ENCODE measurements around the gene RGS13. TPM values are rescaled to one million over a fixed set of nuclear protein-coding genes. Genes with fewer than 3 reads are reported as not detected.
A peak's percentile ranks its signal among the peaks of the same experiment; 100 is the strongest.

RGS13 gene
- total RNA-seq, 3 donors from 2014 or later = 0.29 to 3.2 (median 0.33) TPM

DNA sequence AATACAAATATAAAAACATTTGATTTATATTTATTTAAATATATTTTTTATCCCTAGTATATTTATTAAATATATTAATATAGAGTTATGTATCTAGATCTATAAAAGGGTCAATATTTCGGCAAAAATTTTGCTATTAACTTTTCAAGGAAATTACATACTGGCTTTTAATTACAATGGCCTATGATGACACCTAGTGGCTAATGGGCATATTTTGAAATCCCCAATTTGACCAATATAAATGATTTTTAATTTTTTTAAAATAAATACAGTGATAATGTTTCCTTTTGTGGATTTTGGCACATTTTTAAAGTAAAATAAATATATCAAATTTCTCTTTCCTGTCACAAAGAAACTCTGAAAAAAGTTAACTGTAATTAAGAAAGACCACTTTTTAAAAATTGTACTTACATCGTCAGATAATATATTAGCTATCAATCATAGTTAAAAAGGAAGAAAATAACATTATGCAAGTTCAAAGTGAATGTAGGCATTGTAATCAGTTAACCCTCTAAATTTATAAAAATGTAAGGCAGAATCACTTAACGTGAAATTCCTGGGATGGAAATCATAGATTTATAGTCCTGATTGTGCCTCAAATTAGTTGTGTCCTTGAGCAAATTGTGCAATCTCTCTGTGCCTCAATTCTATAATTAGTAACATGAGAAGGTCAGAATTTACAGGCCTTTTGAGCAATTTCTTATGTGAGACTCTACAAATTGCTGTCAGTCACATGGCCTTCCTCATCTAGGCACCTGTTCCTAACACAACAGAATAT, 25.6 kb upstream of the RGS13 start:
- DNase-seq (ENCODE audit: low spot score in 2 of 2) = no peak
- Histone ChIP-seq H3K4me3 (no peak overlapping the region), H3K9me3 (no peaks in the 10 kb centered on the region), H3K27me3 (no peaks in the 10 kb centered on the region), H3K4me1 (no peaks in the 10 kb centered on the region), H3K36me3 (no peaks in the 10 kb centered on the region), H3K27ac (no peak overlapping the region)
- intact Hi-C loops (cut with DNase I; ENCODE audit: low total_unique reads) = no loop called here
- TF ChIP-seq, protein P1, sequence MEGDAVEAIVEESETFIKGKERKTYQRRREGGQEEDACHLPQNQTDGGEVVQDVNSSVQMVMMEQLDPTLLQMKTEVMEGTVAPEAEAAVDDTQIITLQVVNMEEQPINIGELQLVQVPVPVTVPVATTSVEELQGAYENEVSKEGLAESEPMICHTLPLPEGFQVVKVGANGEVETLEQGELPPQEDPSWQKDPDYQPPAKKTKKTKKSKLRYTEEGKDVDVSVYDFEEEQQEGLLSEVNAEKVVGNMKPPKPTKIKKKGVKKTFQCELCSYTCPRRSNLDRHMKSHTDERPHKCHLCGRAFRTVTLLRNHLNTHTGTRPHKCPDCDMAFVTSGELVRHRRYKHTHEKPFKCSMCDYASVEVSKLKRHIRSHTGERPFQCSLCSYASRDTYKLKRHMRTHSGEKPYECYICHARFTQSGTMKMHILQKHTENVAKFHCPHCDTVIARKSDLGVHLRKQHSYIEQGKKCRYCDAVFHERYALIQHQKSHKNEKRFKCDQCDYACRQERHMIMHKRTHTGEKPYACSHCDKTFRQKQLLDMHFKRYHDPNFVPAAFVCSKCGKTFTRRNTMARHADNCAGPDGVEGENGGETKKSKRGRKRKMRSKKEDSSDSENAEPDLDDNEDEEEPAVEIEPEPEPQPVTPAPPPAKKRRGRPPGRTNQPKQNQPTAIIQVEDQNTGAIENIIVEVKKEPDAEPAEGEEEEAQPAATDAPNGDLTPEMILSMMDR (IDR thresholded peaks at IDR 0.05) = peak; percentile 48 to 67 (median 52)
- TF ChIP-seq POLR2AphosphoS5 (IDR thresholded peaks at IDR 0.05) = no peak

DNA sequence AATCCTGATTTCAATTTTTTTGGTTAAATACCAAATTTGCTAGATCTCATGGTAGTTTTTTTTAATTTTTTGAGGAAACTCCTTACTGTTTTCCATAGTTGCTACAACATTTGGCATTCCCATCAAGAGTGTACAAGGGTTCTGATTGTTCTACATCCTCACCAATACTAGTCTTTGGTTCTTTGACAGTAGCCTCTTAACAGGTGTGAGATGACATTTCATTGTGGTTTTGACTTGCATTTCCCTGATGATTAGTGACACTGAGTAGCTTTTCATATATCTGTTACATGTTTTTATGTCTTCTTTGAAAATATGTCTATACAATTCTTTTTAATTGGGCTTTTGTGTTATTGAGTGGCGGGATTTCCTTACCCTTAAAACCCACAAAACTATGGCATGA, 20.9 kb upstream of the RGS13 start:
- H3K27ac ChIP-seq = no peak overlapping the region
- no peaks in the 10 kb centered on the region for H3K4me1 ChIP-seq
- H3K27me3 ChIP-seq = no peaks in the 10 kb centered on the region
- no peak for TF ChIP-seq POLR2A (IDR thresholded peaks at IDR 0.05)
- TF ChIP-seq, protein P1 (IDR thresholded peaks at IDR 0.05) = no peak
- TF ChIP-seq POLR2AphosphoS5 (IDR thresholded peaks at IDR 0.05) = no peak
- no peaks in the 10 kb centered on the region for H3K36me3 ChIP-seq
- DNase-seq (ENCODE audit: low spot score in 2 of 2) = no peak
- intact Hi-C loops (cut with DNase I; ENCODE audit: low total_unique reads) = no loop called here
- H3K9me3 ChIP-seq = no peaks in the 10 kb centered on the region
- no peak overlapping the region for H3K4me3 ChIP-seq

DNA sequence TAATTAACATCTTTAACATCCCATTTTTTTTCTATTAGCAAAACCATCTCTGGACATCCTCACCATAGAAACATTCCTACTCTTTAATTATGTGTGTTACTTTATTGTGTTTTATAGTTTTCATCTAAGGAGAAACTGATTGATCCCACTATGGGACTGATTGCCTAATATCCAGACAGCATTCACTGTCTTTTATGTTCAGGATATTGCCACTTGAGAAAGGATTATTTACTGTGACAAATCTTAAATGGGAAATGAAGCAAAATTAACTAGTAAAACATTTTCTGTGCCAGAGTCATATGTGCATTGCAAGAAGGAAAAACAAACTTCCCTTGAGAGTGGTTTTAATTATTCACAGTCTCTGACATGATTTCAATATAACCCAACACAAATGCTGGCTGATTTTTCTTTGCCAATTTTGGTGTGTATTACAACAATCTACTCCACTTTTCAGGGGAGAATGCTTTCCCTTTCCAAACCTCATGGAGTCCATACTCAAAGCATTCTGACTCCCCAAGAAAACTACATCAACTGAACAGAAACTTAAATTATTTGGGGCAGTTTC, 15.8 kb upstream of the RGS13 start:
- no peaks in the 10 kb centered on the region for H3K27me3 ChIP-seq
- H3K9me3 ChIP-seq = no peaks in the 10 kb centered on the region
- DNase-seq (ENCODE audit: low spot score in 2 of 2) = no peak
- intact Hi-C loops (cut with DNase I; ENCODE audit: low total_unique reads) = no loop called here
- H3K27ac ChIP-seq = no peak overlapping the region
- no peak overlapping the region for H3K4me3 ChIP-seq
- no peaks in the 10 kb centered on the region for H3K36me3 ChIP-seq
- H3K4me1 ChIP-seq = no peaks in the 10 kb centered on the region
- TF ChIP-seq POLR2A (IDR thresholded peaks at IDR 0.05) (no peak), POLR2AphosphoS5 (IDR thresholded peaks at IDR 0.05) (no peak)
- TF ChIP-seq, protein P1 (IDR thresholded peaks at IDR 0.05) = no peak

DNA sequence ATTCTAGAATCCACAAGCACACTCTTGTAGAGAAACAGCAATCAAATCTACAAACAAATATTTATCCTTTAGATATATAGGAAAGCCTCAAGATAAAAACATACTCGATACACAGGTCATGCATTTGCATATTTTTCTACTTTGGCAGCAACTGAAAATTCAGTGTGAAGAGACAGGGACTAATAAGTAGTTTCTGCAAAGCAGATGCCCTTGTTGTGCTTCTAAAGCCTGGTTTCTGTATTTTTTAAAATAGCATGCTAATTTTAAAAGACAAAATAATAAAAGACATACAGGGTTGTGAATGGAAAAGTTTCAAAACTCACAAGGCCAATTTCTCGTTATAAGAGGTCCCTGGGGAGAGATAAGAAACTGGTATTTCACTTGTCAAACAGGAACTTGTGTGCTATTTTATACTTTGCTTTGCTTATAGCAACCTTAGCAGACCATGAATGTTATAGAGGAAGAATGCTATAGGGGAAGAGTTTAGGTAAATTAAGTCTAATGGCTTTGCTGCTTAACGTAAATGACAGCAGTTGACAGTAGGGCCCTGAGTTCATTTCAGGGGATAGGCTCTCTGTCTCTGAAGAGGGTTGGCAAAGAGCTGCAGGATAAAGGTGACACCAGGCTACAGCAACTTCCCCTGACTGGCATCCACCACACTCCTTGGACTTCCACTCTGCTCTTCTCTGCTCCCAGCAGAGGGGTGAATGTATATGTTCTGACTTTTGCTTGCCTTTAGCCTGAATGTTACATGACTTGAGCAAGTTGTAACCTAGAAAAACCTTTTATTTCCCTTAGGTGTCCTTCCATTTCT, 9.4 kb upstream of the RGS13 start:
- Histone ChIP-seq H3K27me3 (no peaks in the 10 kb centered on the region), H3K36me3 (no peaks in the 10 kb centered on the region), H3K4me1 (no peaks in the 10 kb centered on the region), H3K4me3 (no peak overlapping the region), H3K27ac (no peak overlapping the region), H3K9me3 (no peaks in the 10 kb centered on the region)
- no peak for DNase-seq (ENCODE audit: low spot score in 2 of 2)
- intact Hi-C loops (cut with DNase I; ENCODE audit: low total_unique reads) = no loop called here
- TF ChIP-seq, protein P1 (IDR thresholded peaks at IDR 0.05) = no peak

DNA sequence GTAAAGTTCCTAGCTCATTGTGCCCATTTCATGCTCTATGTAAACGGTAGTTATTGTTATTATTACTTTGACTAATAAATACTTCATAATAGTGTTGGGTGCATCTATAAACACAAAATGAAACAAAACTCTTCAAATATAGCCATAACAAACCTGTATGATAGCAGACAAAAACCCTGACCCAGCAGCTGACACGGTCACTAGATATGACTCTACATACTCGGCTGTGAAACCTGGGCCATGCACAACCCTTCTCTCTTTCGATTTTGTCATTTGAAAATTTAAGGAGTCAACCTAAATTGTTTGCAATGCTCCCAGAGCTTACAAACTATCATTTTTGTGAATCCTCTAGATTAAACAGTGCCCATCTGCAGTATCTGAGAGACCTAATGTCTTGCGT, 8.0 kb upstream of the RGS13 start:
- Histone ChIP-seq H3K36me3 (no peaks in the 10 kb centered on the region), H3K27me3 (no peaks in the 10 kb centered on the region), H3K4me1 (no peaks in the 10 kb centered on the region), H3K9me3 (no peaks in the 10 kb centered on the region), H3K27ac (no peak overlapping the region), H3K4me3 (no peak overlapping the region)
- intact Hi-C loops (cut with DNase I; ENCODE audit: low total_unique reads) = no loop called here
- TF ChIP-seq, protein P1 (IDR thresholded peaks at IDR 0.05) = no peak
- no peak for TF ChIP-seq POLR2AphosphoS5 (IDR thresholded peaks at IDR 0.05)
- TF ChIP-seq POLR2A (IDR thresholded peaks at IDR 0.05) = no peak
- DNase-seq (ENCODE audit: low spot score in 2 of 2) = no peak
